Lower leg skin (tissue), 3 donors: Measurements from ENCODE around the gene EDEM3.

Source experiments
- POLR2A ChIP-seq, 2 donors: fragments of 450-650 bp; IDR thresholded peaks; one replicate each; pipeline ENCODE4 v1.6.1; 2016 to 2017; ENCODE audit warnings: antibody characterized with exemption in 2 of 2, mild to moderate bottlenecking in 1 of 2, moderate library complexity in 1 of 2
- TF ChIP-seq, protein P1 (sequence below), 3 donors: fragments of 450-650 bp; IDR thresholded peaks; one replicate each; pipeline ENCODE4 v1.5.1; 2016; ENCODE audit warnings: antibody characterized with exemption in 3 of 3, mild to moderate bottlenecking in 3 of 3, moderate library complexity in 2 of 3

DNA sequence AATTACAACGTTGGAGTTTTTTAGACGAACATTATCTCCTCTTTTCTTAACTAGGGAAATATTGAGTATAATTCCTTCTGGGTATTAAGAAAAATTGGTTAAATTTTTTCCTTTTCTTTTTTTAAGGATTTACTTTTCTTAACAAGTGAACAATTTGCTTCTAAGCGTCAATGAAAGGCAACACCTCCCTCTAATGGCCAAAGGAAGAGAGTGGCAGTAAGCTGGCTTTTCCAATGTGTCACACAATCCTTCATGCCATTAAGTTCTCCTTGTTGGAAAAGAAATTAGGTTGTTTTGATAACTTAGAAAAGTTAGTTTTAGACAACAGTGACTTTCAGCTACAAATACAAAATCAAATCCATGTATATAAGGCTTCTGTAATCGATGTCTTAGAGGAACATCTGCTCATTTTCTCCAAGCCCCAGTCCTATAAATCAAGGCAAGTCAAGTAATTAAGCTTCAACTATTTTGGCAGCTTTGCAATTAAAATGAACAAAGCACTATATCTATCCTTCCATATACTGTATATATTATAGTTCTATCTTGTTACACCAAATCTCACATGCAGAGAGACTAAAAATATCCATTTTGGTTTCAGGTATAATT lies 62.8 kb downstream of the EDEM3 start:
- TF ChIP-seq, protein P1, sequence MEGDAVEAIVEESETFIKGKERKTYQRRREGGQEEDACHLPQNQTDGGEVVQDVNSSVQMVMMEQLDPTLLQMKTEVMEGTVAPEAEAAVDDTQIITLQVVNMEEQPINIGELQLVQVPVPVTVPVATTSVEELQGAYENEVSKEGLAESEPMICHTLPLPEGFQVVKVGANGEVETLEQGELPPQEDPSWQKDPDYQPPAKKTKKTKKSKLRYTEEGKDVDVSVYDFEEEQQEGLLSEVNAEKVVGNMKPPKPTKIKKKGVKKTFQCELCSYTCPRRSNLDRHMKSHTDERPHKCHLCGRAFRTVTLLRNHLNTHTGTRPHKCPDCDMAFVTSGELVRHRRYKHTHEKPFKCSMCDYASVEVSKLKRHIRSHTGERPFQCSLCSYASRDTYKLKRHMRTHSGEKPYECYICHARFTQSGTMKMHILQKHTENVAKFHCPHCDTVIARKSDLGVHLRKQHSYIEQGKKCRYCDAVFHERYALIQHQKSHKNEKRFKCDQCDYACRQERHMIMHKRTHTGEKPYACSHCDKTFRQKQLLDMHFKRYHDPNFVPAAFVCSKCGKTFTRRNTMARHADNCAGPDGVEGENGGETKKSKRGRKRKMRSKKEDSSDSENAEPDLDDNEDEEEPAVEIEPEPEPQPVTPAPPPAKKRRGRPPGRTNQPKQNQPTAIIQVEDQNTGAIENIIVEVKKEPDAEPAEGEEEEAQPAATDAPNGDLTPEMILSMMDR (IDR thresholded peaks at IDR 0.05) = no peak
- no peak for TF ChIP-seq POLR2A (IDR thresholded peaks at IDR 0.05)
